ENCODE measurements around the gene HMGN1. TPM values are rescaled to one million over a fixed set of nuclear protein-coding genes. Genes with fewer than 3 reads are reported as not detected.

The HMGN1 gene
- total RNA-seq, 1 experiment from 2014 or later = 293 TPM

DNA sequence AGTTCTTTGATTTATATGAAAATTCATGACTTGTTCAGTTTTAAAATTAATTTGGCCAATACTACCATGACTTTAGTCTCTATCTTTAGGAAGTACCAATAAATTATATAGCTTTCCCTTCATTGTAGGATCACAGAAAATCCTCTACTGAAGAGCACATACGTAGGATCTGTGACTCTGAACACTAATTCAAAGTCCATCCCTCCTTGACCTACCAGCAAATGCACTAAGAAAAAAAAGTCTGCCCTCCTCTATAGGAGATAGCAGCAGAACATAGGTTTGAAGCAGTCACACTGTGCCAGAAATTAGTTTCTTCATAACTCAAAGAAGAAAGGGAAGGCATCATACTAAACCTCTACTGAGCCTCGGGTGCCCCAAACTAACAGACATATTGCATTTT, 52.0 kb downstream of the HMGN1 start:
- H3K36me3 ChIP-seq (ENCODE audit: control insufficient read depth, insufficient read depth, low read length) = peaks cover 19% of the 10 kb centered on the region; the same call in 1 of the 2 replicates
- ATAC-seq = no peak
- no peak for DNase-seq (ENCODE audit: low read depth, low spot score)
- BruUV-seq (replicated peaks) = no TSS peak
- H3K4me3 ChIP-seq (ENCODE audit: low read depth in 2 of 2, low read length in 2 of 2) = no peak overlapping the region
- H3K27ac ChIP-seq (ENCODE audit: low read length) = no peak overlapping the region
- in situ Hi-C loops (cut with HindIII; ENCODE audit: low pct_unique_long_range_greater_than_20kb, low sequenced_read_pairs) = no loop called here
- ChIA-PET CTCF (no interaction called here), POLR2A (no interaction called here)
- TF ChIP-seq TCF7L2 (IDR thresholded peaks at IDR 0.05; ENCODE audit: low read depth, low read length) (no peak), POLR2AphosphoS5 (IDR thresholded peaks at IDR 0.05; ENCODE audit: low read depth, low read length) (no peak), SIN3A (IDR thresholded peaks at IDR 0.05; ENCODE audit: borderline replicate concordance, insufficient read depth, low read depth, low read length) (no peak)
- TF ChIP-seq, protein P1, sequence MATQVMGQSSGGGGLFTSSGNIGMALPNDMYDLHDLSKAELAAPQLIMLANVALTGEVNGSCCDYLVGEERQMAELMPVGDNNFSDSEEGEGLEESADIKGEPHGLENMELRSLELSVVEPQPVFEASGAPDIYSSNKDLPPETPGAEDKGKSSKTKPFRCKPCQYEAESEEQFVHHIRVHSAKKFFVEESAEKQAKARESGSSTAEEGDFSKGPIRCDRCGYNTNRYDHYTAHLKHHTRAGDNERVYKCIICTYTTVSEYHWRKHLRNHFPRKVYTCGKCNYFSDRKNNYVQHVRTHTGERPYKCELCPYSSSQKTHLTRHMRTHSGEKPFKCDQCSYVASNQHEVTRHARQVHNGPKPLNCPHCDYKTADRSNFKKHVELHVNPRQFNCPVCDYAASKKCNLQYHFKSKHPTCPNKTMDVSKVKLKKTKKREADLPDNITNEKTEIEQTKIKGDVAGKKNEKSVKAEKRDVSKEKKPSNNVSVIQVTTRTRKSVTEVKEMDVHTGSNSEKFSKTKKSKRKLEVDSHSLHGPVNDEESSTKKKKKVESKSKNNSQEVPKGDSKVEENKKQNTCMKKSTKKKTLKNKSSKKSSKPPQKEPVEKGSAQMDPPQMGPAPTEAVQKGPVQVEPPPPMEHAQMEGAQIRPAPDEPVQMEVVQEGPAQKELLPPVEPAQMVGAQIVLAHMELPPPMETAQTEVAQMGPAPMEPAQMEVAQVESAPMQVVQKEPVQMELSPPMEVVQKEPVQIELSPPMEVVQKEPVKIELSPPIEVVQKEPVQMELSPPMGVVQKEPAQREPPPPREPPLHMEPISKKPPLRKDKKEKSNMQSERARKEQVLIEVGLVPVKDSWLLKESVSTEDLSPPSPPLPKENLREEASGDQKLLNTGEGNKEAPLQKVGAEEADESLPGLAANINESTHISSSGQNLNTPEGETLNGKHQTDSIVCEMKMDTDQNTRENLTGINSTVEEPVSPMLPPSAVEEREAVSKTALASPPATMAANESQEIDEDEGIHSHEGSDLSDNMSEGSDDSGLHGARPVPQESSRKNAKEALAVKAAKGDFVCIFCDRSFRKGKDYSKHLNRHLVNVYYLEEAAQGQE (IDR thresholded peaks at IDR 0.05; ENCODE audit: insufficient read depth in 1 of 2, low read depth in 2 of 2, low read length in 1 of 2) = no peak
- TF ChIP-seq, protein P2, sequence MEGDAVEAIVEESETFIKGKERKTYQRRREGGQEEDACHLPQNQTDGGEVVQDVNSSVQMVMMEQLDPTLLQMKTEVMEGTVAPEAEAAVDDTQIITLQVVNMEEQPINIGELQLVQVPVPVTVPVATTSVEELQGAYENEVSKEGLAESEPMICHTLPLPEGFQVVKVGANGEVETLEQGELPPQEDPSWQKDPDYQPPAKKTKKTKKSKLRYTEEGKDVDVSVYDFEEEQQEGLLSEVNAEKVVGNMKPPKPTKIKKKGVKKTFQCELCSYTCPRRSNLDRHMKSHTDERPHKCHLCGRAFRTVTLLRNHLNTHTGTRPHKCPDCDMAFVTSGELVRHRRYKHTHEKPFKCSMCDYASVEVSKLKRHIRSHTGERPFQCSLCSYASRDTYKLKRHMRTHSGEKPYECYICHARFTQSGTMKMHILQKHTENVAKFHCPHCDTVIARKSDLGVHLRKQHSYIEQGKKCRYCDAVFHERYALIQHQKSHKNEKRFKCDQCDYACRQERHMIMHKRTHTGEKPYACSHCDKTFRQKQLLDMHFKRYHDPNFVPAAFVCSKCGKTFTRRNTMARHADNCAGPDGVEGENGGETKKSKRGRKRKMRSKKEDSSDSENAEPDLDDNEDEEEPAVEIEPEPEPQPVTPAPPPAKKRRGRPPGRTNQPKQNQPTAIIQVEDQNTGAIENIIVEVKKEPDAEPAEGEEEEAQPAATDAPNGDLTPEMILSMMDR (IDR thresholded peaks at IDR 0.05) = no peak
- H3K27me3 ChIP-seq (ENCODE audit: control insufficient read depth, insufficient read depth, low read length) = no peaks in the 10 kb centered on the region
- intact Hi-C loops (cut with micrococcal nuclease; ENCODE audit: unreplicated experiment) = no loop called here
- no peaks in the 10 kb centered on the region for H3K4me1 ChIP-seq (ENCODE audit: control insufficient read depth, insufficient read depth, low read length)
- peaks cover 5% of the 10 kb centered on the region; the same call in 1 of the 2 replicates for H3K9me3 ChIP-seq (ENCODE audit: control insufficient read depth, insufficient read depth, low read depth, low read length)

Other genes with a start within 250 kb of the HMGN1 start
- 70.0 TPM for gene PSMG1, start 165.6 kb downstream of the HMGN1 start, total RNA-seq (2021; ENCODE audit: unreplicated experiment)
- 26.2 TPM for gene BRWD1, start 35.5 kb downstream of the HMGN1 start, total RNA-seq (2021; ENCODE audit: unreplicated experiment)
- gene LCA5L, start 96.7 kb upstream of the HMGN1 start, total RNA-seq (2021; ENCODE audit: unreplicated experiment) = 0.87 TPM
- 1.7 TPM for gene SH3BGR, start 102.9 kb upstream of the HMGN1 start, total RNA-seq (2021; ENCODE audit: unreplicated experiment)

Data from Panc1 (cell line).